GM20000 (cell line): Measurements from ENCODE around the gene HLA-DQB1.

Source experiments
- DNase-seq: peaks from one replicate; pipeline ENCODE4 v3.0.0; 2012; ENCODE audit warnings: low spot score
- TF ChIP-seq, protein P1 (sequence below): IDR thresholded peaks from 2 replicates; pipeline ENCODE4 v1.5.1; 2012; ENCODE audit warnings: mild to moderate bottlenecking, control low read depth; ENCODE audit errors: extremely low read depth, missing control alignments

HLA-DQB1 gene

DNA sequence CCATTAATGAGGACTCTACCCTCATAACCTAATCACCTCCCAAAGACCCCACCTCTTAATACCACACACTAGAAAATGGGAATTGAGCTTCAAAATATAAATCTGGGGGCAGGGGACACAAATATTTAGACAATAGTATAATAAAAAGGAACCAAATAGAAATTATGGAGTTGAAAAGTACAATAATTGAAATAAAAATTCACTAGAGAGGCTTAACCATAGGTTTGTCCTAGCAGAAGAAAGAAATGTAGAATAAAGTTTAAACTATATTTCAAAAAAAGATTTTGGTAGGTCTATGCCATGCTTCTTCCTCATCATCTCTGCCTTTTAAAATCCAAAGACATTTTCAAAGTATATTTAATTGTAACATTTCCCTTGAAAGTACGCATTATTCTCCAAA, 48.7 kb downstream of the HLA-DQB1 start:
- DNase-seq: no peak
- TF ChIP-seq, protein P1, sequence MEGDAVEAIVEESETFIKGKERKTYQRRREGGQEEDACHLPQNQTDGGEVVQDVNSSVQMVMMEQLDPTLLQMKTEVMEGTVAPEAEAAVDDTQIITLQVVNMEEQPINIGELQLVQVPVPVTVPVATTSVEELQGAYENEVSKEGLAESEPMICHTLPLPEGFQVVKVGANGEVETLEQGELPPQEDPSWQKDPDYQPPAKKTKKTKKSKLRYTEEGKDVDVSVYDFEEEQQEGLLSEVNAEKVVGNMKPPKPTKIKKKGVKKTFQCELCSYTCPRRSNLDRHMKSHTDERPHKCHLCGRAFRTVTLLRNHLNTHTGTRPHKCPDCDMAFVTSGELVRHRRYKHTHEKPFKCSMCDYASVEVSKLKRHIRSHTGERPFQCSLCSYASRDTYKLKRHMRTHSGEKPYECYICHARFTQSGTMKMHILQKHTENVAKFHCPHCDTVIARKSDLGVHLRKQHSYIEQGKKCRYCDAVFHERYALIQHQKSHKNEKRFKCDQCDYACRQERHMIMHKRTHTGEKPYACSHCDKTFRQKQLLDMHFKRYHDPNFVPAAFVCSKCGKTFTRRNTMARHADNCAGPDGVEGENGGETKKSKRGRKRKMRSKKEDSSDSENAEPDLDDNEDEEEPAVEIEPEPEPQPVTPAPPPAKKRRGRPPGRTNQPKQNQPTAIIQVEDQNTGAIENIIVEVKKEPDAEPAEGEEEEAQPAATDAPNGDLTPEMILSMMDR: no peak

DNA sequence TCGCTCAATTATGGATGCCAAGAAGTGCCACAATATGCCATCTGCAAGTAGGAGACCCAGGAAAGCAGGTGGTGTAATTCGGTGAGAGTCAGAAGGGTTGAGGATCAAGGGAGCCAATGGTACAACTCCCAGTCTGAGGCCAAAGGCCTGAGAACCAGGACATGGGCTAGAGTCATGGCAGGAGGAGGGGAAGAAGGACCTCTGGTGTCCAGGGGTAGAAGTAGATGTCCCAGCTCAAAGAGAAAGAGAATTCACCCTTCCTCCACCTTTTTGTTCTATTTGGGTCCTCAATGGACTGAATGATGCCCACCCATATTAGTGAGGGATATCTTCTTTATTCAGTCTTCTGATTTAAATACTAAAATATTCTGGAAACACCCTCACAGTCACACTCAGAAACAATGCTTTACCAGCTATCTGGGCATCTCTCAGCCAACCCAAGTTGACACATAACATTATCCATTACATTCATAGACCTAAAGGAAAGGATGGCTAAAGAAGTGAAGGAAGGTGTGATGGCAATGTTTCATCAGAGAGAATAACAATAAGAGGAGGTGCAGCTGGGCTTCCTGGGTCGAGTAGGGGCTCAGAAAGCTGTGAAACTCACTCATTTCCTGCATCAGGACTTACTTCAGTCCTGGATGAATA, 50.4 kb downstream of the HLA-DQB1 start:
- TF ChIP-seq, protein P1: no peak
- no peak for DNase-seq

DNA sequence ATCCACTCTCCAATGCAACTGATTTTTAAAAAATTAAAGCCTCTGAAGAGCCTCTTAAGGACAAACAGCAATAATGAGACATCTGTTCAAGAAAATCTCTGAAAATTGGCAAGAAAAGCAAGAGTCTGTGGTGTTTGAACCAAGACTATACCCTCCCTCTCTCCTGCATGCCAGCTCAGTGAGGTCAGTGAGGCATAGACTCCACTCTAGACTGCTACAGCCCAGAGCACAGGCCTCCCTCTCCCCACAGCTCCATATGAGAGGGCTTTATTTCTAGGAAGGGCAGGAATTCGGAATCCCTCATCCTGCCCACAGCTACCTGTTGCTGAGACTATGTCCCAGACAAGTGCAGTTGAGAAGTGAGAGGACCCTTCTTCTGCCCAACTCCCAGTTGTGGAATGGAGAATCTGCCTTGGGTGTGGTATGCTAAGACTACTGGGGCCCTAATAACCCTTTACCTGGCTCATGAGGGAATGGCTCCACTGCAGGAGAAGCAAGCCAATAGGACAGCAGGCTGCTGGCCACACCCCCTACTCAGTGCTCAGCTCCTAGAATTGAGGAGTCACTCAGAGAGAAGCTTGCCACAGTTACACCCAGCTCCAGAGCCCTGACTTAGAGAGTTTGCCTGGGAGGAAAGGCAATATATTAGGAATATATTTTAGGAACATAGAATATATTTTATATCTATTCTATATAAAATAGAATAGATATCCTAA, 51.9 kb downstream of the HLA-DQB1 start:
- DNase-seq: no peak
- TF ChIP-seq, protein P1: no peak

DNA sequence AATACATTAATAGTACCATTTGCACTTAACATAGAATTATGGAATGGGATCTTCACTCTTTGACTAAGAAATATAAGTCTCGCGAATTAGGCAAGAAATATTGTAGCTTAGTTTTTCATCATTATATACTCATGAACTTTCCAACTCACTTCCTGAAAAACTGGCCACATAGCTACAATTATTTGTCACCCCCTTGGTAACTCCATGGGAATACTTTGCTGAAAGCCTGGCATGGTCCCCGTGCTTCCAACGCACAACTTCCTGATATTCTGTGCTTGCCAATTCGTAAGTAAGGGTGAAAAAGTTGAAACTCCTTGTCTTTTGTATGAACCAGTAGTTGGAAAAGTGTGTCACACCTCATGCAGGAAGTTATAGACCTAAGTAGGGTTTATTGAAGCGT, 53.0 kb downstream of the HLA-DQB1 start:
- TF ChIP-seq, protein P1: no peak
- no peak for DNase-seq

DNA sequence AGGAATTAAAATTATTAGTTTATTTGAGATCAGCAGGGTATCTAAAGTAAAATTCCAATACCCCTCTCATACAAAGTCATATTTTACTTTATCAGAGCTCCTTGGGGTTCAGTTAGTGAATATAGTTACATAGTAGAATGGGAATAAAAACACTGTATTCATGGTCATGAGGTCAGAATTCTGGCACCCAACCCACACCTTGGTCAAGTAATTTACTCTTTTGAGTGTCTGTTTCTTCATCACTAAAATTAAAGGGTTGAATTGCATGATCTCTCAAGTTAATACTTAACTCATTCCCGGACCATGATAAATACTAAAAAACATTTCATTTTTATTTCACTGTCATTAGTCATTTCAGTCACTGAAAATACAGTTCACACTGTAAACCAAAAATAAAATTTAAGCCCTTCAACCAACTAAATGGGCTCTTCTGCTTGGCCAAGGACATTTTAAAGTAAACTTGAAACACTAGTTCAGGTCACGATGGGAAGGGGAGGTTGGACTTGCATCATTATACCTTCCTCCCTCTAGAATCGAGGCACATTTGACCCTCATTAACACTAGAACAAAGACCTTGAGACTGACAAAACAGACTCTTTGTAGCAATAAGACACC, 55.7 kb downstream of the HLA-DQB1 start:
- no peak for DNase-seq

DNA sequence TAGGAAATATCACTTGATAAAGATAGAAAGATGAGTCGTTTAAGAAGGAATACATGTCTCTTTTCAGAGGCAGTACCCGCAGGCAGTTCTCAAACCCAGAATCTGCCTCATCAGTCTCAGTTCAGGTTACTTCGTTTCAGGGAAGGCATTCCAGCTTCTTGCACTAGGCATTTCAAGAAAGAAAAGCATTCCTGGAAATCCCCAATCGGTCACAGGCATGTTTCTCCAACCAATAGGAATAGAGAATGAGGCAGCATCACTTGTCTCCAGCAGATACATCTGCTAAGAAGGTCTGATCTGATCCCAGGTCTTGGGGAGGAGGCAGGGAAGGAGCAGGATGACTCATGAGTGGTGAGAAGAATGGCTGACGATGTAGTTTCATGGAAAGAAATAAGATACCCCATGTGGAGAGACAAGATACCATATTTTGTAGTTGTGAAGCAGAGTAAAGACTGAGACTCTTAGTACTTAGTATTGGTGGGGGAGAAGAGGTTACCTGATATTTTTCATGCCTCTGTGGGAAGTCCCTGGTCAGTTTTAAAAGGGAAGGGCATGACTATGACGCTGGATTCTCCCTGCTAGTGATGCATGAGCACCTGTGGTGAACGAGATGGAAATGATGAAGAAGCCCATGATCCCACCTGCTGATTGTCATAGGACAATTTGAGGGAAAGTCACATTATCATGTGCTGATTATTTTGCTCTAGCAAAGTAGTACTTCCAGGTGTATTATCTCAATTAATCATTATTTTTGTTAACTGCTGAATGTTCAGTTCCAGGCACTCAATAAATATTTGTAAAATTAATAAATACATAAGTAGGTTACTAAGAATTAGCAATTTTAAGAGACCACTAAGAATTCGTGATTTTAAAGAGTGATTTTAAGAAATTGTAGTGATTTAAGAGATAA, 56.5 kb downstream of the HLA-DQB1 start:
- DNase-seq: peak; percentile 50
- TF ChIP-seq, protein P1: no peak

More for the DNA sequence above, 55.7 kb downstream of the HLA-DQB1 start:
- TF ChIP-seq, protein P1: no peak
